HG02885 (cell line): Measurements from ENCODE around the gene WSCD1.

Experiments
- ATAC-seq: cut with Tn5 transposase; IDR thresholded peaks from one replicate; pipeline ENCODE4 v1.9.1; 2021; ENCODE audit warnings: mild to moderate bottlenecking; ENCODE audit not compliant: unreplicated experiment, poor library complexity

The WSCD1 gene

GRCh38 chr17:6142701-6143100 is 72.5 kb downstream of the WSCD1 start:
- ATAC-seq: no peak

- no peak for ATAC-seq
Measured at GRCh38 chr17:6145946-6146345, 75.8 kb downstream of the WSCD1 start.

- no peak for ATAC-seq
Measured at GRCh38 chr17:6147042-6147441, 76.9 kb downstream of the WSCD1 start.

- no peak for ATAC-seq
Measured at GRCh38 chr17:6153375-6153774, 83.2 kb downstream of the WSCD1 start.

GRCh38 chr17:6157716-6158115 is 87.5 kb downstream of the WSCD1 start:
- ATAC-seq: no peak

- no peak for ATAC-seq
Measured at GRCh38 chr17:6159541-6160231, 89.5 kb downstream of the WSCD1 start.

GRCh38 chr17:6160232-6160555 is 90.0 kb downstream of the WSCD1 start:
- ATAC-seq: no peak

- ATAC-seq: no peak
Measured at GRCh38 chr17:6160911-6161855, 91.0 kb downstream of the WSCD1 start.

- no peak for ATAC-seq
Measured at GRCh38 chr17:6162216-6162615, 92.0 kb downstream of the WSCD1 start.

GRCh38 chr17:6162892-6163291 is 92.7 kb downstream of the WSCD1 start:
- no peak for ATAC-seq

GRCh38 chr17:6163612-6164333 is 93.6 kb downstream of the WSCD1 start:
- ATAC-seq: no peak

- no peak for ATAC-seq
Measured at GRCh38 chr17:6164996-6165395, 94.8 kb downstream of the WSCD1 start.

GRCh38 chr17:6165806-6166205 is 95.6 kb downstream of the WSCD1 start:
- no peak for ATAC-seq

GRCh38 chr17:6166492-6167179 is 96.5 kb downstream of the WSCD1 start:
- ATAC-seq: no peak

- ATAC-seq: no peak
Measured at GRCh38 chr17:6168296-6168695, 98.1 kb downstream of the WSCD1 start.

GRCh38 chr17:6170349-6170748 is 100.2 kb downstream of the WSCD1 start:
- ATAC-seq: no peak

GRCh38 chr17:6172642-6173330 is 102.6 kb downstream of the WSCD1 start:
- ATAC-seq: no peak

GRCh38 chr17:6173653-6174052 is 103.5 kb downstream of the WSCD1 start:
- no peak for ATAC-seq
